CD14-positive monocyte (primary cell): ENCODE data around the gene SGCD. TPM values are rescaled to one million over a fixed set of nuclear protein-coding genes. Genes with fewer than 3 reads are reported as not detected.

ENCODE experiments used
- DNase-seq, 3 donors: peaks; one replicate each; pipeline ENCODE4 v3.0.0-alpha.2; 2011 to 2022
- H2AFZ ChIP-seq: 2 replicates; pipeline ENCODE4 v1.6.0; 2012; ENCODE audit warnings: mild to moderate bottlenecking, low read depth, low read length, inconsistent platforms; ENCODE audit not compliant: insufficient read depth, poor library complexity, severe bottlenecking
- H3K27ac ChIP-seq, 2 donors: 1 replicate in 1 of 2; 2 replicates in 1 of 2; pipeline ENCODE4 v1.5.1; 2012 to 2013; ENCODE audit warnings: low read length in 2 of 2, control low read depth in 1 of 2, inconsistent platforms in 1 of 2, low read depth in 1 of 2, mild to moderate bottlenecking in 1 of 2
- H3K27me3 ChIP-seq, 2 donors: one replicate each; pipeline versions ENCODE4 v1.6.0 to v1.6.1; 2011 to 2013; ENCODE audit warnings: low read length in 2 of 2; ENCODE audit not compliant: control insufficient read depth in 2 of 2, insufficient read depth in 2 of 2
- H3K36me3 ChIP-seq, 2 donors: replicated peaks in 1 of 2; 1 replicate in 1 of 2; 2 replicates in 1 of 2; pipeline versions ENCODE4 v1.5.1 to v1.6.1; 2012 to 2013; ENCODE audit warnings: low read length in 2 of 2, control low read depth in 1 of 2, inconsistent platforms in 1 of 2, mild to moderate bottlenecking in 1 of 2; ENCODE audit not compliant: insufficient read depth in 2 of 2, control insufficient read depth in 1 of 2
- H3K4me1 ChIP-seq, 2 donors: 1 replicate in 1 of 2; 2 replicates in 1 of 2; pipeline versions ENCODE4 v1.5.1 to v1.6.1; 2012 to 2013; ENCODE audit warnings: low read length in 2 of 2, control low read depth in 1 of 2, inconsistent platforms in 1 of 2, mild to moderate bottlenecking in 1 of 2, moderate library complexity in 1 of 2; ENCODE audit not compliant: insufficient read depth in 2 of 2, control insufficient read depth in 1 of 2
- H3K4me2 ChIP-seq: replicated peaks from 2 replicates; pipeline ENCODE3; 2012; ENCODE audit warnings: low read length, moderate library complexity, mild to moderate bottlenecking; ENCODE audit not compliant: poor library complexity, severe bottlenecking; ENCODE audit errors: extremely low read depth
- H3K4me3 ChIP-seq, 3 experiments: fragments of 200-600 bp in 1 of 3; sonication (generic) in 1 of 3; replicated peaks in 1 of 3; 1 replicate in 2 of 3; 2 replicates in 1 of 3; pipeline ENCODE4 v1.5.1; 2011 to 2013; ENCODE audit warnings: low read length in 3 of 3, mild to moderate bottlenecking in 3 of 3, control low read depth in 2 of 3, low read depth in 2 of 3, inconsistent platforms in 1 of 3, moderate library complexity in 1 of 3
- H3K79me2 ChIP-seq: 2 replicates; pipeline ENCODE4 v1.6.0; 2012; ENCODE audit warnings: mild to moderate bottlenecking, control low read depth, inconsistent platforms, low read length, moderate library complexity; ENCODE audit not compliant: insufficient read depth
- H3K9ac ChIP-seq: 2 replicates; pipeline ENCODE4 v1.6.0; 2017; ENCODE audit warnings: low read length, mild to moderate bottlenecking; ENCODE audit not compliant: insufficient read depth, poor library complexity, severe bottlenecking
- H3K9me3 ChIP-seq, 2 donors: replicated peaks in 1 of 2; 1 replicate in 1 of 2; 2 replicates in 1 of 2; pipeline versions ENCODE4 v1.5.1 to v1.6.1; 2012 to 2013; ENCODE audit warnings: low read length in 2 of 2, control low read depth in 1 of 2; ENCODE audit not compliant: control insufficient read depth in 1 of 2, insufficient read depth in 1 of 2
- H4K20me1 ChIP-seq: 2 replicates; pipeline ENCODE4 v1.6.0; 2012; ENCODE audit warnings: mild to moderate bottlenecking, low read length, control low read depth, moderate library complexity; ENCODE audit not compliant: insufficient read depth
- H3K27ac Mint-ChIP-seq, 7 donors: one replicate each; pipeline ENCODE4 v1.8.0; 2020; ENCODE audit warnings: mild to moderate bottlenecking in 7 of 7, mixed read lengths in 7 of 7, moderate library complexity in 6 of 7, inconsistent platforms in 2 of 7
- H3K27me3 Mint-ChIP-seq, 3 donors: one replicate each; pipeline ENCODE4 v1.8.0; 2021 to 2022; ENCODE audit warnings: low read depth in 3 of 3, mild to moderate bottlenecking in 3 of 3, mixed read lengths in 3 of 3, moderate library complexity in 3 of 3, inconsistent platforms in 1 of 3
- H3K36me3 Mint-ChIP-seq, 2 donors: one replicate each; pipeline ENCODE4 v1.8.0; 2020; ENCODE audit warnings: mixed read lengths in 2 of 2, inconsistent platforms in 1 of 2, mild to moderate bottlenecking in 1 of 2
- H3K4me1 Mint-ChIP-seq: one replicate; pipeline ENCODE4 v1.8.0; 2020; ENCODE audit warnings: mild to moderate bottlenecking, mixed read lengths
- H3K4me3 Mint-ChIP-seq, 2 donors: one replicate each; pipeline ENCODE4 v1.8.0; 2020; ENCODE audit warnings: mild to moderate bottlenecking in 2 of 2, mixed read lengths in 2 of 2, moderate library complexity in 1 of 2
- H3K9me3 Mint-ChIP-seq, 7 donors: one replicate each; pipeline ENCODE4 v1.8.0; 2020 to 2022; ENCODE audit warnings: mixed read lengths in 7 of 7, mild to moderate bottlenecking in 6 of 7, moderate library complexity in 6 of 7, inconsistent platforms in 2 of 7
- WGBS: methylation state at CpG from one replicate; pipeline ENCODE4 v1.1.5; 2013; ENCODE audit warnings: missing lambda C conversion rate; ENCODE audit not compliant: insufficient coverage; 5-methylcytosine and 5-hydroxymethylcytosine counted together
- intact Hi-C, 2 donors: fragments of 100-400 bp; cut with micrococcal nuclease; formaldehyde crosslinking; loops; one replicate each; pipeline versions ENCODE4 v1.15.0 to v1.15.1; 2023
- polyA plus RNA-seq, 3 donors: library from polyadenylated mRNA; depleted of rRNA in 1 of 3; unstranded in 2 of 3; stranded (reverse) in 1 of 3; fragments of 300-500 nt in 2 of 3; fragments of >200 nt in 1 of 3; fragmentation: Illumina TruSeq in 2 of 3; gene quantifications; 1 replicate in 2 of 3; 2 replicates in 1 of 3; pipeline ENCODE4 v1.2.3, GENCODE V29; 2012 to 2021
- TF ChIP-seq, protein P1 (sequence below): fragments of 200-600 bp; IDR thresholded peaks from one replicate; pipeline ENCODE4 v1.8.0; 2022; ENCODE audit warnings: antibody characterized with exemption, mild to moderate bottlenecking

SGCD gene
- polyA plus RNA-seq, 3 donors = not detected

DNA sequence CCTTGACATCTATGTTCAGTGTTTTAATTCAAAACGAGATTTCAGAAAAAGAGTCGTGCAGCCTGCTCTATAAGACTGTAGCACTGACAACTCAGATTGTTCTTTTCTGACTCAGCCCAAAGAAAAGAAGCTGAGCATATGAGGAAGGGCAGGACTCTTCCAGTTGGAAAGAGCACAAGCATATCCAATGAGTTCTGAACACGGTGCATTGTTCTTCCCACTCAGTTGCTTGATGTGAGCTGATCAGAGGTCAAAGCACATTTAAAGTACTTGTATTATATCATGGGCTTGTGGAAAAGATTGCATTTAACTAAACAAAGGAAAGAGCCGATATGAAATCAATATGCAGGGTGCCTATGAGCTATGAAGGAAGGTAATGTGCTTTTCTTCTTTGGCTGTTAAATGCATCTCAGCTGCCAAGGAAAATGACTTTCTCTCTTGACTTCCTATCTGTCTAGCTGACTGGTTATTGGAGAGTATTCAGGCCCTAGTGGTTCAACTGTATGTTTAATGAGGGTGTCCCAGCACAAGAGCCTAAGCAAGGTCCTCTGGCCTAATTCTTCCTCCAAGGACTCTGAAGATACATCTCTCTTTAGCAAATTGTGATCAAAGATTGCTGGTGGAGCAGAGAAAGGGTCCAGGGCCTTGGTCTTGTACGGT lies 296.5 kb downstream of the SGCD start:
- Histone ChIP-seq H3K9ac (no peak overlapping the region), H3K27me3 (no peaks in the 10 kb centered on the region), H3K36me3 (no peaks in the 10 kb centered on the region), H3K4me2 (no peak overlapping the region), H2AFZ (no peak overlapping the region), H3K4me1 (no peaks in the 10 kb centered on the region), H3K27ac (no peak overlapping the region), H3K9me3 (peaks cover 2 to 4% of the 10 kb centered on the region in 2 donors), H4K20me1 (no peaks in the 10 kb centered on the region), H3K79me2 (no peaks in the 10 kb centered on the region), H3K4me3 (no peak overlapping the region)
- intact Hi-C loops = no loop called here
- H3K27ac Mint-ChIP-seq = no peak overlapping the region
- H3K9me3 Mint-ChIP-seq = peaks cover 0 to 8% (median 4%) of the 10 kb centered on the region in 7 donors
- H3K27me3 Mint-ChIP-seq = no peaks in the 10 kb centered on the region
- DNase-seq = no peak
- 92% methylated on average over 4 of the region's 5 CpGs for WGBS
- no peak overlapping the region for H3K4me3 Mint-ChIP-seq
- H3K4me1 Mint-ChIP-seq = no peaks in the 10 kb centered on the region
- H3K36me3 Mint-ChIP-seq = no peaks in the 10 kb centered on the region
- TF ChIP-seq, protein P1, sequence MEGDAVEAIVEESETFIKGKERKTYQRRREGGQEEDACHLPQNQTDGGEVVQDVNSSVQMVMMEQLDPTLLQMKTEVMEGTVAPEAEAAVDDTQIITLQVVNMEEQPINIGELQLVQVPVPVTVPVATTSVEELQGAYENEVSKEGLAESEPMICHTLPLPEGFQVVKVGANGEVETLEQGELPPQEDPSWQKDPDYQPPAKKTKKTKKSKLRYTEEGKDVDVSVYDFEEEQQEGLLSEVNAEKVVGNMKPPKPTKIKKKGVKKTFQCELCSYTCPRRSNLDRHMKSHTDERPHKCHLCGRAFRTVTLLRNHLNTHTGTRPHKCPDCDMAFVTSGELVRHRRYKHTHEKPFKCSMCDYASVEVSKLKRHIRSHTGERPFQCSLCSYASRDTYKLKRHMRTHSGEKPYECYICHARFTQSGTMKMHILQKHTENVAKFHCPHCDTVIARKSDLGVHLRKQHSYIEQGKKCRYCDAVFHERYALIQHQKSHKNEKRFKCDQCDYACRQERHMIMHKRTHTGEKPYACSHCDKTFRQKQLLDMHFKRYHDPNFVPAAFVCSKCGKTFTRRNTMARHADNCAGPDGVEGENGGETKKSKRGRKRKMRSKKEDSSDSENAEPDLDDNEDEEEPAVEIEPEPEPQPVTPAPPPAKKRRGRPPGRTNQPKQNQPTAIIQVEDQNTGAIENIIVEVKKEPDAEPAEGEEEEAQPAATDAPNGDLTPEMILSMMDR = no peak

DNA sequence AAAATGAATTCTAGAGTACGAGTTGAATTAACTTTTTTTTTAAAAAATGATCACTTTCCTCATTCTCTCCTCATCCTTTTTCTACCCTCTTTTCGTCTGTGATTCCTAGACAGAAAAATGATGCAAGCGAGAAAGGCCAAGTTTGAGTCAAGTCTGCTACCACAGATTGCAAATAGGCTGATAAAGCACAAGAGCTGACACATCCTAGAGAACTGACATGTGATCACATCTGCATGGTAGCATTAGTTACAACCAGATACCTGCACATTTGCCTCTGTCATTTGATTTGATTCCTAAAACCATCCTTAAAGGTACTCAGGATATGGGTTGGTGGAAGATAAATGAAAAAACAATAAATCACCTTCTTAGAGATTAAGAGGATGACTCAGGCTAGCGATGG lies 297.7 kb downstream of the SGCD start:
- Histone ChIP-seq H4K20me1 (no peaks in the 10 kb centered on the region), H3K79me2 (no peaks in the 10 kb centered on the region)

More for the DNA sequence above, 297.7 kb downstream of the SGCD start:
- peaks cover 0 to 8% (median 0%) of the 10 kb centered on the region in 7 donors for H3K9me3 Mint-ChIP-seq
- Histone ChIP-seq H3K4me3 (no peak overlapping the region), H3K9me3 (peaks cover 0 to 1% of the 10 kb centered on the region in 2 donors), H3K4me2 (no peak overlapping the region), H3K27me3 (no peaks in the 10 kb centered on the region), H2AFZ (no peak overlapping the region), H3K9ac (no peak overlapping the region), H3K4me1 (no peaks in the 10 kb centered on the region), H3K27ac (no peak overlapping the region), H3K36me3 (no peaks in the 10 kb centered on the region)
- TF ChIP-seq, protein P1 = no peak
- WGBS = no CpG with 5 or more reads among the region's 4 CpGs
- H3K27me3 Mint-ChIP-seq = no peaks in the 10 kb centered on the region
- intact Hi-C loops = no loop called here
- no peak overlapping the region for H3K27ac Mint-ChIP-seq
- H3K4me1 Mint-ChIP-seq = no peaks in the 10 kb centered on the region
- H3K4me3 Mint-ChIP-seq = no peak overlapping the region
- H3K36me3 Mint-ChIP-seq = no peaks in the 10 kb centered on the region
- no peak for DNase-seq
